Stomach (tissue), 4 donors: ENCODE data around the gene RPS3.

Experiments used
- CTCF ChIP-seq, 7 experiments: fragments of 450-650 bp in 4 of 7; fragments of 200-600 bp in 3 of 7; sonication (generic) in 3 of 7; IDR thresholded peaks; one replicate each; pipeline ENCODE4 v1.5.1; 2016 to 2019; ENCODE audit warnings: antibody characterized with exemption in 7 of 7, control low read depth in 2 of 7, mild to moderate bottlenecking in 1 of 7
- EP300 ChIP-seq: sonication (generic); formaldehyde crosslinking; IDR thresholded peaks from one replicate; pipeline ENCODE4 v1.6.1; 2017; ENCODE audit warnings: antibody characterized with exemption
- POLR2A ChIP-seq, 4 donors: fragments of 450-650 bp; IDR thresholded peaks; one replicate each; pipeline ENCODE4 v1.6.1; 2016; ENCODE audit warnings: antibody characterized with exemption in 4 of 4, control low read depth in 2 of 4, mild to moderate bottlenecking in 1 of 4, moderate library complexity in 1 of 4
- POLR2AphosphoS5 ChIP-seq, 3 donors: sonication (generic); formaldehyde crosslinking; IDR thresholded peaks; one replicate each; pipeline ENCODE4 v1.6.1; 2016; ENCODE audit warnings: antibody characterized with exemption in 3 of 3

GRCh38 chr11:75355051-75355450, 44.3 kb upstream of the RPS3 start:
- no peak for TF ChIP-seq CTCF (IDR thresholded peaks at IDR 0.05)
- no peak for TF ChIP-seq POLR2A (IDR thresholded peaks at IDR 0.05)
- TF ChIP-seq EP300: no peak
- no peak for TF ChIP-seq POLR2AphosphoS5 (IDR thresholded peaks at IDR 0.05)
